ENCODE measurements around the gene RALGPS1. TPM values are rescaled to one million over a fixed set of nuclear protein-coding genes. Genes with fewer than 3 reads are reported as not detected.
"Not testable (repeated sequence)": the region's sequence is repeated elsewhere in the genome, so short reads cannot be mapped to it uniquely, and the experiment has no call there.

Gene RALGPS1
- total RNA-seq, 1 experiment from 2014 or later = 0.03 TPM

GRCh38 chr9:127159949-127160610 lies 245.5 kb downstream of the RALGPS1 start:
- Histone ChIP-seq H3K27me3 (no peaks in the 10 kb centered on the region), H3K4me3 (no peak overlapping the region), H3K9me3 (no peaks in the 10 kb centered on the region), H3K36me3 (no peaks in the 10 kb centered on the region)
- no peak for DNase-seq

GRCh38 chr9:127161081-127161624 lies 246.6 kb downstream of the RALGPS1 start:
- Histone ChIP-seq H3K4me3 (no peak overlapping the region), H3K36me3 (no peaks in the 10 kb centered on the region), H3K27me3 (no peaks in the 10 kb centered on the region), H3K9me3 (no peaks in the 10 kb centered on the region)
- no peak for DNase-seq

- H3K27me3 ChIP-seq = no peaks in the 10 kb centered on the region
- no peaks in the 10 kb centered on the region for H3K9me3 ChIP-seq
- no peaks in the 10 kb centered on the region for H3K36me3 ChIP-seq
- H3K4me3 ChIP-seq = no peak overlapping the region
- peak; percentile 62 for DNase-seq
Measured at GRCh38 chr9:127162046-127162863, 247.7 kb downstream of the RALGPS1 start.

- no peak overlapping the region for H3K4me3 ChIP-seq
- no peaks in the 10 kb centered on the region for H3K36me3 ChIP-seq
- DNase-seq = no peak
- no peaks in the 10 kb centered on the region for H3K9me3 ChIP-seq
- H3K27me3 ChIP-seq = no peaks in the 10 kb centered on the region
Measured at GRCh38 chr9:127162864-127163365, 248.3 kb downstream of the RALGPS1 start.

DNA sequence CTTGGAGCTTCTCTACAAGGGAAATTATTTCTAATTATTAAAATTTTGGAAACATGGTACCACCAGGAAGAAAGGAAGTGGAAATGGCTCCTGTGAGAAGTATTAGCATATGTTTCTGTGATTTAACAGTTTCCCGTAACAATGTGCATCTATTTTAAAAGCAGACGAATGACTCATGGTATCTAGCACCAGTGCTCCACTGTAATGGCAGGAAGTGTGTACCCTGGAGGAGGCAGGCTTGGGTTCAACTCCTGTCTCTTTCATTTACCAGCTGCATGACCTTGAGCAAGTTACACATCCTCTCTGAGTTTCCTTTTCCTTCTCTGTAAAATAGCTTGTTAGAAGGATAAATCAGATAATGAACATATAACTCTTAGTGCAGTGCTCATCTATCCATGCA lies 248.8 kb downstream of the RALGPS1 start:
- peak; percentile 56 for DNase-seq
- Histone ChIP-seq H3K4me3 (no peak overlapping the region), H3K9me3 (no peaks in the 10 kb centered on the region), H3K36me3 (no peaks in the 10 kb centered on the region), H3K27me3 (no peaks in the 10 kb centered on the region)

DNA sequence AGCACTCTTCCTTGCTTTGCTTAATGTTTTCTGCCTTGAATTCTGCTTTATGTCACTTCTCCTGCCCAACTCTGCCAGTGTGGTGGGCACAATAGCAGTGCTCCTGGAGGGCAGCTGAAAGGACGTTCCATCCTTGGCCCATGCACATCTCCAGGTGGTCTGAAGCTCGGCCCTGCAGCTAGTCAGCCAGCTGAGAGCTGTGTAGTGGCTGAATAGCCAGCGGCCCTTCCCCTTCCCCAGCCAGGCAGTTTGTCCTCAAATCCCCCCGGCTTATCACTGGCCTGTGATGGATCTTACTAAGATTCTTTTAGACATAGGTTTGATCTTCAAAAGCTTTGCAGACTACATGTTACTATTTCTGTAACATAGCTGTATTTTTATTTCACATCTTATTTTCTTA lies 250.5 kb downstream of the RALGPS1 start:
- H3K9me3 ChIP-seq = no peaks in the 10 kb centered on the region
- H3K27me3 ChIP-seq = no peaks in the 10 kb centered on the region
- no peaks in the 10 kb centered on the region for H3K36me3 ChIP-seq
- no peak overlapping the region for H3K4me3 ChIP-seq
- DNase-seq = no peak

GRCh38 chr9:127166111-127166510 lies 251.5 kb downstream of the RALGPS1 start:
- Histone ChIP-seq H3K36me3 (no peaks in the 10 kb centered on the region), H3K27me3 (no peaks in the 10 kb centered on the region), H3K4me3 (no peak overlapping the region), H3K9me3 (no peaks in the 10 kb centered on the region)
- DNase-seq = no peak

DNA sequence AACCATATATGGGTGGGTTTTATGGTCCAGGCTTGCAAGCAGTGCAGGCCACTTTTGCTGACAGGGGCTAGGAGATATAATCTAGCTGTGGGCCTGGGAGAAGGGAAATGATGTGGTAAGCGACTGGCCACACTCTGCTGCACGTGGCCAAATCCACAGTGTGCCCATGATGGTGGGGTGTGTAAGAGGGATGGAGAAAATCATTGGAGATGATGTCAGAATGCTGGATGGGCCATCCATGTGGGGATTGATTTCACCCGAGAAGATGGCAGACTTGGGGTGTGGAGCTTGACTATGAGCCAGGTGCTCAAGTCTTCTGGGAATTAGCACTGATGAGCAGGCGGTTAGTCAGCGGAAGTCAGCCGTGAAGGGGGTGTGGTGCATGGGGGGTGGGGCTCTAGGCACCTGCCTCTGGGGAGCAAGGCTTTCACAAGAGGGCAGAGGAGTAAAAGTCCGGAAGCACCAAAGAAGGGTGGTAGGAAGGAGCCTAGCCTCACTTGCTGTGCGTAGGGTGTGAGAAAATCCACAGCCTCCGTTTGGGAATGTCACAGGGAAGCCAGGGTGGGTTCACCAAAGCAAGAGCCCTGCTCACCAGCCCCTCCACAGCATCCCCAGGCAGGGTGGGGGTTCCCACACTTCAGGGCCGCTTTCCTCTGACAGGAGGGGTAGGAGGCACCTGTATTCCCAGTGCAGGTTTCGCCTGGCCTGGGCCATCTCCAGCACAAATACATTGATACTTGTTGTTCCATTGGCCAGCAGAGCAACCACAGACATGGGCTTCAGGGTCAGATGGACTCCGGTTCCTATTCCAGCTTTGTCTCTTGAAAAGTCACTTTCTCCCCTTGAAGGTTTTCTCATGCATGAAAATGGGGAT lies 252.3 kb downstream of the RALGPS1 start:
- no peaks in the 10 kb centered on the region for H3K36me3 ChIP-seq
- no peaks in the 10 kb centered on the region for H3K9me3 ChIP-seq
- H3K27me3 ChIP-seq = no peaks in the 10 kb centered on the region
- DNase-seq = peak; percentile 57
- H3K4me3 ChIP-seq = no peak overlapping the region

GRCh38 chr9:127167560-127168326 lies 253.2 kb downstream of the RALGPS1 start:
- Histone ChIP-seq H3K36me3 (no peaks in the 10 kb centered on the region), H3K4me3 (no peak overlapping the region), H3K27me3 (no peaks in the 10 kb centered on the region), H3K9me3 (no peaks in the 10 kb centered on the region)
- DNase-seq = no peak

GRCh38 chr9:127168756-127169574 lies 254.4 kb downstream of the RALGPS1 start:
- DNase-seq = no peak
- no peaks in the 10 kb centered on the region for H3K36me3 ChIP-seq

DNA sequence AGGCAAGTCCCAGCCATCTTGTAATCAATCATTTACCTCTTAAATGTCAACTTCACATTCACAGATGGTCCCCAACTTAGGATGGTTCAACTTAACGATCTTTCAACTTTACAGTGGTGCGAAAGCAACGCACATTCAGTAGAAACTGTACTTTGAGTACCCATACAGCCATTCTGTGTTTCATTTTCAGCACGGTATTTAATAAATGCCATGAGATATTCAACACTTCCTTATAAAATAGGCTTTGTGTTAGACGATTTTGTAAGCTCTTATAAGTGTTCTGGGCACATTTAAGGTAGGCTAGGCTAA lies 254.9 kb downstream of the RALGPS1 start:
- no peaks in the 10 kb centered on the region for H3K36me3 ChIP-seq
- no peak for DNase-seq
- no peaks in the 10 kb centered on the region for H3K27me3 ChIP-seq
- H3K4me3 ChIP-seq = no peak overlapping the region
- no peaks in the 10 kb centered on the region for H3K9me3 ChIP-seq

More at GRCh38 chr9:127168756-127169574, 254.4 kb downstream of the RALGPS1 start:
- Histone ChIP-seq H3K4me3 (no peak overlapping the region), H3K9me3 (no peaks in the 10 kb centered on the region), H3K27me3 (no peaks in the 10 kb centered on the region)

GRCh38 chr9:127170103-127170502 lies 255.5 kb downstream of the RALGPS1 start:
- Histone ChIP-seq H3K9me3 (no peaks in the 10 kb centered on the region), H3K36me3 (no peaks in the 10 kb centered on the region), H3K4me3 (no peak overlapping the region), H3K27me3 (no peaks in the 10 kb centered on the region)
- no peak for DNase-seq

- H3K27me3 ChIP-seq = no peaks in the 10 kb centered on the region
- no peak for DNase-seq
- H3K4me3 ChIP-seq = no peak overlapping the region
- H3K9me3 ChIP-seq = no peaks in the 10 kb centered on the region
- no peaks in the 10 kb centered on the region for H3K36me3 ChIP-seq
Measured at GRCh38 chr9:127170652-127171051, 256.1 kb downstream of the RALGPS1 start.

- DNase-seq, H3K9me3 ChIP-seq, H3K27me3 ChIP-seq, H3K4me3 ChIP-seq, H3K36me3 ChIP-seq: not testable (repeated sequence)
Measured at GRCh38 chr9:127171348-127171747, 256.8 kb downstream of the RALGPS1 start.

- no peaks in the 10 kb centered on the region for H3K36me3 ChIP-seq
- DNase-seq = no peak
- no peaks in the 10 kb centered on the region for H3K9me3 ChIP-seq
- no peaks in the 10 kb centered on the region for H3K27me3 ChIP-seq
- no peak overlapping the region for H3K4me3 ChIP-seq
Measured at GRCh38 chr9:127172066-127172707, 257.6 kb downstream of the RALGPS1 start.
